GM23338 (cell line): ENCODE measurements around the gene ZBTB25. TPM values are rescaled to one million over a fixed set of nuclear protein-coding genes. Genes with fewer than 3 reads are reported as not detected.
A peak's percentile ranks its signal among the peaks of the same experiment; 100 is the strongest.

Source experiments
- ATAC-seq: fragments of 200-7000 bp; cut with Tn5 transposase; 3 replicates; pipeline ENCODE4 v1.9.1; 2020
- DNase-seq: peaks from one replicate; pipeline ENCODE4 v3.0.0-alpha.2; 2015; ENCODE audit warnings: low spot score
- H2AFZ ChIP-seq: fragments of 200-600 bp; sonication (generic); 2 replicates; pipeline ENCODE4 v1.8.0; 2016; ENCODE audit warnings: antibody characterized with exemption, mild to moderate bottlenecking, moderate library complexity
- H3F3A ChIP-seq: fragments of 200-600 bp; sonication (generic); replicated peaks from 2 replicates; pipeline ENCODE4 v1.8.0; 2017; ENCODE audit warnings: antibody characterized with exemption, mixed run types, low read depth
- H3K27ac ChIP-seq: fragments of 200-600 bp; sonication (generic); 2 replicates; pipeline ENCODE4 v1.6.1; 2016; ENCODE audit warnings: low read depth
- H3K27me3 ChIP-seq: fragments of 200-600 bp; sonication (generic); 2 replicates; pipeline ENCODE4 v1.8.0; 2016; ENCODE audit warnings: mild to moderate bottlenecking, mixed run types, moderate library complexity; ENCODE audit not compliant: insufficient read depth
- H3K36me3 ChIP-seq: fragments of 200-600 bp; sonication (generic); 2 replicates; pipeline ENCODE4 v1.8.0; 2016; ENCODE audit warnings: mild to moderate bottlenecking; ENCODE audit not compliant: insufficient read depth
- H3K4me1 ChIP-seq: fragments of 200-600 bp; sonication (generic); 2 replicates; pipeline ENCODE4 v1.8.0; 2016; ENCODE audit warnings: mild to moderate bottlenecking, moderate library complexity; ENCODE audit not compliant: insufficient read depth
- H3K4me2 ChIP-seq: fragments of 200-600 bp; sonication (generic); 2 replicates; pipeline ENCODE4 v1.7.1; 2017; ENCODE audit warnings: mixed run types
- H3K4me3 ChIP-seq: fragments of 200-600 bp; sonication (generic); 2 replicates; pipeline ENCODE4 v1.6.1; 2016; ENCODE audit warnings: mixed run types
- H3K79me2 ChIP-seq: fragments of 200-600 bp; sonication (generic); replicated peaks from 2 replicates; pipeline ENCODE4 v1.8.0; 2017; ENCODE audit warnings: mild to moderate bottlenecking; ENCODE audit not compliant: insufficient read depth
- H3K9me2 ChIP-seq: fragments of 200-600 bp; sonication (generic); 2 replicates; pipeline ENCODE4 v1.8.0; 2017; ENCODE audit not compliant: insufficient read depth
- H4K20me1 ChIP-seq: fragments of 200-600 bp; sonication (generic); replicated peaks from 2 replicates; pipeline ENCODE4 v1.8.0; 2017; ENCODE audit warnings: mild to moderate bottlenecking; ENCODE audit not compliant: insufficient read depth
- H3K27ac Mint-ChIP-seq: 2 replicates; pipeline ENCODE4 v1.8.0; 2020; ENCODE audit warnings: inconsistent platforms, mild to moderate bottlenecking, moderate library complexity, mixed read lengths
- H3K27me3 Mint-ChIP-seq: 3 replicates; pipeline ENCODE4 v1.8.0; 2022; ENCODE audit warnings: low read depth, mild to moderate bottlenecking, moderate library complexity, mixed read lengths, inconsistent platforms; ENCODE audit not compliant: insufficient read depth, poor library complexity
- H3K36me3 Mint-ChIP-seq: 3 replicates; pipeline ENCODE4 v1.8.0; 2021; ENCODE audit warnings: low read depth, mild to moderate bottlenecking, inconsistent platforms, moderate library complexity, mixed read lengths
- H3K4me1 Mint-ChIP-seq: 3 replicates; pipeline ENCODE4 v1.8.0; 2020; ENCODE audit warnings: mild to moderate bottlenecking, inconsistent platforms, mixed read lengths
- H3K4me3 Mint-ChIP-seq: 3 replicates; pipeline ENCODE4 v1.8.0; 2021; ENCODE audit warnings: moderate library complexity, mild to moderate bottlenecking, inconsistent platforms, mixed read lengths
- H3K9me3 Mint-ChIP-seq: 3 replicates; pipeline ENCODE4 v1.8.0; 2020; ENCODE audit warnings: moderate library complexity, mild to moderate bottlenecking, inconsistent platforms, mixed read lengths
- CREB1 ChIP-seq: fragments of 250-450 bp; sonication (Bioruptor Pico); IDR thresholded peaks from 2 replicates; pipeline ENCODE4 v1.5.0; 2020; ENCODE audit warnings: low read depth, mild to moderate bottlenecking, moderate library complexity
- ETS1 ChIP-seq: IDR thresholded peaks from 2 replicates; pipeline ENCODE4 v1.6.1; 2016; ENCODE audit warnings: antibody characterized with exemption
- EZH2phosphoT487 ChIP-seq: fragments of 200-600 bp; sonication (generic); IDR thresholded peaks from one replicate; pipeline ENCODE4 v1.8.1; 2018; ENCODE audit warnings: antibody characterized with exemption; ENCODE audit not compliant: unreplicated experiment
- JUNB ChIP-seq: IDR thresholded peaks from one replicate; pipeline ENCODE4 v1.6.1; 2016; ENCODE audit warnings: antibody characterized with exemption; ENCODE audit not compliant: unreplicated experiment
- POLR2AphosphoS5 ChIP-seq: IDR thresholded peaks from 2 replicates; pipeline ENCODE4 v1.6.1; 2016; ENCODE audit warnings: antibody characterized with exemption, low read depth
- STAT1 ChIP-seq: IDR thresholded peaks from one replicate; pipeline ENCODE4 v1.6.1; 2016; ENCODE audit warnings: antibody characterized with exemption; ENCODE audit not compliant: unreplicated experiment
- ZNF114 ChIP-seq: fragments of 250-450 bp; sonication (Bioruptor Pico); IDR thresholded peaks from 2 replicates; pipeline ENCODE4 v1.5.0; 2020; ENCODE audit warnings: mild to moderate bottlenecking, moderate library complexity
- ZNF331 ChIP-seq: fragments of 250-450 bp; sonication (Bioruptor Pico); IDR thresholded peaks from 2 replicates; pipeline ENCODE4 v1.5.0; 2020; ENCODE audit warnings: low read depth, mild to moderate bottlenecking, moderate library complexity
- ZNF462 ChIP-seq: fragments of 250-450 bp; sonication (Bioruptor Pico); IDR thresholded peaks from 2 replicates; pipeline ENCODE4 v1.5.0; 2020; ENCODE audit warnings: mild to moderate bottlenecking, moderate library complexity
- polyA plus RNA-seq: library from polyadenylated mRNA; unstranded; fragments of >200 nt; fragmentation: Nextera tagmentation; extraction: Ambion mirVana; gene quantifications from 2 replicates; pipeline ENCODE4 v1.2.1, GENCODE V29; 2016
- total RNA-seq: library from RNA; depleted of rRNA; stranded (reverse); fragments of >200 nt; shearing (Covaris generic); gene quantifications from 2 replicates; pipeline ENCODE4 v1.2.3, GENCODE V29; 2014
- TF ChIP-seq, protein P1 (sequence below): IDR thresholded peaks from one replicate; pipeline ENCODE4 v1.6.1; 2018; ENCODE audit warnings: antibody characterized with exemption; ENCODE audit not compliant: unreplicated experiment

Gene ZBTB25
- total and polyA plus RNA-seq, 2 experiments from 2014 or later = 5.8 to 8.0 TPM

DNA sequence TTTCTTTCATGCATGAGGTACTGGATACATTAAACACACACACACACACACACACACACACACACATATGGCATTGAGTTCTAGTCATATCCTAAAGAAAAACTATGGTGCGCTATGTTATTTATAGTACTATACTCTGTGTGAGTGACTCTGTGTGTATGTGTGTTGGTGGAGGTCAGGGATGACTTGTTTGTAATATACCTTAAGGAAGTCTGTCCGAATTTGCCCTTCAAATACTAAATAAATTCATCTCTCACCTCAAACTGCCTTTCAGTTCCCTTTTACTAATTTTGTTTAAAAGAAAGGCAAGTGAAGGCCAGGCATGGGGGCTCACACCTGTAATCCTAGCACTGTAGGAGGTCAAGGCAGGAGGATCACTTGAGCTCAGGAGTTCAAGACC, 40.4 kb downstream of the ZBTB25 start:
- no peak for DNase-seq
- no peaks in the 10 kb centered on the region for H3K9me3 Mint-ChIP-seq
- 0 out of 2 replicates have a peak, but pooled peaks cover 4% of the 10 kb centered on the region for H3K4me1 ChIP-seq
- TF ChIP-seq POLR2AphosphoS5 (peak; percentile 23; the same call in 1 of the 2 replicates), ZNF331 (CRISPR knock-in tag) (no peak)
- H3K4me2 ChIP-seq = no peak overlapping the region
- peaks cover 3% of the 10 kb centered on the region; the same call in 1 of the 2 replicates for H4K20me1 ChIP-seq
- H3K27me3 ChIP-seq = peaks cover 11% of the 10 kb centered on the region; the same call in 1 of the 2 replicates
- H3F3A ChIP-seq = peaks cover 29% of the 10 kb centered on the region
- H3K4me3 ChIP-seq = no peak overlapping the region
- ATAC-seq = no peak
- no peak overlapping the region for H3K4me3 Mint-ChIP-seq
- no peak overlapping the region for H3K27ac ChIP-seq
- H3K27me3 Mint-ChIP-seq = peaks cover 5% of the 10 kb centered on the region
- H3K36me3 Mint-ChIP-seq = peaks cover 29% of the 10 kb centered on the region
- H3K4me1 Mint-ChIP-seq = peaks cover 11% of the 10 kb centered on the region; the same call in 2 of the 3 replicates
- H3K36me3 ChIP-seq = peaks cover 18% of the 10 kb centered on the region
- no peak overlapping the region for H3K27ac Mint-ChIP-seq
- no peaks in the 10 kb centered on the region for H3K9me2 ChIP-seq
- no peak overlapping the region for H2AFZ ChIP-seq
- H3K79me2 ChIP-seq = no peaks in the 10 kb centered on the region

DNA sequence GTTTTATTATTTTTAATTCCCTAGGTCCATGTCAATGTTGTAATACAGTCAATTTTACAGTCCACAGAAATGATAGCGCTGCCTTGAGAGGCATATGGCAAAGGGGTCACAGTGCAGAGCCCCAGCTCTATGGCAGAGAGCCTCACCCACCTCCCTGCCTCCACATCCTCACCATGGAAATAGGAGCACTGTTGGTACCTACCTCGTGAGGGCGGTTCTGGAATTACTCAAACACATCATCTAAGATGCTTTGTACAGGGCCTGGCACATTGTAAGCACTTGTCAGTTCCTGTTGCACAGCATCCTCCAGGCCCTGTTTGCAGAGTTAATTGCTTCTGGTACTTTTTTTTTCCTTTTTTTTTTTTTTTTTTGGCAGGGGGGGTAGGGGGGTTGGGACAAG, 42.4 kb downstream of the ZBTB25 start:
- peaks cover 9% of the 10 kb centered on the region; the same call in 2 of the 3 replicates for H3K4me1 Mint-ChIP-seq
- Histone ChIP-seq H4K20me1 (peaks cover 5% of the 10 kb centered on the region; the same call in 1 of the 2 replicates), H3K4me1 (0 out of 2 replicates have a peak, but pooled peaks cover 4% of the 10 kb centered on the region), H3K4me2 (no peak overlapping the region), H3K36me3 (peaks cover 33% of the 10 kb centered on the region), H3K79me2 (no peaks in the 10 kb centered on the region), H2AFZ (no peak overlapping the region), H3K27ac (no peak overlapping the region), H3K4me3 (no peak overlapping the region), H3K9me2 (no peaks in the 10 kb centered on the region), H3F3A (peaks cover 33% of the 10 kb centered on the region), H3K27me3 (peaks cover 1% of the 10 kb centered on the region; the same call in 1 of the 2 replicates)
- H3K4me3 Mint-ChIP-seq = no peak overlapping the region
- no peak for ATAC-seq
- peaks cover 5% of the 10 kb centered on the region for H3K27me3 Mint-ChIP-seq
- no peak for DNase-seq
- no peaks in the 10 kb centered on the region for H3K9me3 Mint-ChIP-seq
- peaks cover 45% of the 10 kb centered on the region for H3K36me3 Mint-ChIP-seq
- H3K27ac Mint-ChIP-seq = no peak overlapping the region
- TF ChIP-seq ZNF462 (CRISPR knock-in tag) (no peak), POLR2AphosphoS5 (no peak), STAT1 (no peak), EZH2phosphoT487 (no peak), ETS1 (no peak), CREB1 (no peak), JUNB (no peak), ZNF114 (CRISPR knock-in tag) (no peak)
- TF ChIP-seq, protein P1, sequence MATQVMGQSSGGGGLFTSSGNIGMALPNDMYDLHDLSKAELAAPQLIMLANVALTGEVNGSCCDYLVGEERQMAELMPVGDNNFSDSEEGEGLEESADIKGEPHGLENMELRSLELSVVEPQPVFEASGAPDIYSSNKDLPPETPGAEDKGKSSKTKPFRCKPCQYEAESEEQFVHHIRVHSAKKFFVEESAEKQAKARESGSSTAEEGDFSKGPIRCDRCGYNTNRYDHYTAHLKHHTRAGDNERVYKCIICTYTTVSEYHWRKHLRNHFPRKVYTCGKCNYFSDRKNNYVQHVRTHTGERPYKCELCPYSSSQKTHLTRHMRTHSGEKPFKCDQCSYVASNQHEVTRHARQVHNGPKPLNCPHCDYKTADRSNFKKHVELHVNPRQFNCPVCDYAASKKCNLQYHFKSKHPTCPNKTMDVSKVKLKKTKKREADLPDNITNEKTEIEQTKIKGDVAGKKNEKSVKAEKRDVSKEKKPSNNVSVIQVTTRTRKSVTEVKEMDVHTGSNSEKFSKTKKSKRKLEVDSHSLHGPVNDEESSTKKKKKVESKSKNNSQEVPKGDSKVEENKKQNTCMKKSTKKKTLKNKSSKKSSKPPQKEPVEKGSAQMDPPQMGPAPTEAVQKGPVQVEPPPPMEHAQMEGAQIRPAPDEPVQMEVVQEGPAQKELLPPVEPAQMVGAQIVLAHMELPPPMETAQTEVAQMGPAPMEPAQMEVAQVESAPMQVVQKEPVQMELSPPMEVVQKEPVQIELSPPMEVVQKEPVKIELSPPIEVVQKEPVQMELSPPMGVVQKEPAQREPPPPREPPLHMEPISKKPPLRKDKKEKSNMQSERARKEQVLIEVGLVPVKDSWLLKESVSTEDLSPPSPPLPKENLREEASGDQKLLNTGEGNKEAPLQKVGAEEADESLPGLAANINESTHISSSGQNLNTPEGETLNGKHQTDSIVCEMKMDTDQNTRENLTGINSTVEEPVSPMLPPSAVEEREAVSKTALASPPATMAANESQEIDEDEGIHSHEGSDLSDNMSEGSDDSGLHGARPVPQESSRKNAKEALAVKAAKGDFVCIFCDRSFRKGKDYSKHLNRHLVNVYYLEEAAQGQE = no peak
